Measurements from ENCODE around the gene TMEM9. TPM values are rescaled to one million over a fixed set of nuclear protein-coding genes. Genes with fewer than 3 reads are reported as not detected.

Gene TMEM9
- total RNA-seq (2014; rRNA removed) = 428 and 435 TPM in 2 replicates
- percentile 88 among the genes with signal in this experiment for Bru-seq, nascent RNA
- BruChase-seq, experiment 1, labeled RNA remaining after a 6-hour chase = percentile 86 among the genes with signal in this experiment
- BruChase-seq, experiment 2, labeled RNA remaining after a 2-hour chase = percentile 82 among the genes with signal in this experiment
- long read RNA-seq, transcript TMEM9-202 (6 exons, 1,544 nt) = minor isoform, 24 of 932 reads
- long read RNA-seq, transcript TMEM9-209 (6 exons, 938 nt) = minor isoform, 48 of 932 reads
- long read RNA-seq, transcript TMEM9-204 (6 exons, 1,529 nt) = major isoform, 687 of 932 reads
- long read RNA-seq, transcript TMEM9-201 (5 exons, 1,959 nt) = minor isoform, 54 of 932 reads
- long read RNA-seq, partial matches to known transcripts = 27 of 932 reads
- long read RNA-seq, other reads (novel, unspliced or antisense) = 86 of 932 reads

- peak; percentile 100 for DNase-seq
- Histone ChIP-seq H3K27ac (ENCODE audit: low read length) (peak within 1 kb of the TSS; percentile 1), H3K9me2 (replicated peaks; ENCODE audit: low read length) (no peaks in the 10 kb centered on the region), H3K36me3 (ENCODE audit: low read depth, low read length) (peaks cover 24% of the 10 kb centered on the region), H2AFZ (ENCODE audit: low read length) (peak within 1 kb of the TSS; percentile 77), H3K79me2 (ENCODE audit: low read length) (peaks cover 23% of the 10 kb centered on the region), H3K4me2 (ENCODE audit: low read length) (peak within 1 kb of the TSS; percentile 88), H3K27me3 (ENCODE audit: low read length) (no peaks in the 10 kb centered on the region), H3K4me3 (ENCODE audit: low read length) (peak within 1 kb of the TSS; percentile 72), H3K9me3 (ENCODE audit: low read length) (no peaks in the 10 kb centered on the region), H4K20me1 (ENCODE audit: low read length) (no peaks in the 10 kb centered on the region), H3F3A (ENCODE audit: low read length, unreplicated experiment) (no peaks in the 10 kb centered on the region), H3K4me1 (ENCODE audit: insufficient read depth, low read length) (peaks cover 20% of the 10 kb centered on the region), H3K9ac (ENCODE audit: low read length) (peak within 1 kb of the TSS; percentile 71)
- TF ChIP-seq EZH2phosphoT487 (IDR thresholded peaks at IDR 0.05; ENCODE audit: borderline replicate concordance, low read length) (no peak), CTCF (conservative IDR thresholded peaks at IDR 0.05; ENCODE audit: low read depth, low read length) (no peak)
- ChIA-PET POLR2A (ENCODE audit: unreplicated experiment) (interaction anchor here (0.5 to 1.0 kb wide), 6 partner anchors 12 to 261 kb away, joined by 3 to 14 read pairs (median 4); no protein-coding TSS in a partner anchor), CTCF (interaction anchor here (0.6 to 1.3 kb wide), 6 partner anchors 9 to 532 kb away, joined by 3 to 9 read pairs (median 4); no protein-coding TSS in a partner anchor)
- intact Hi-C loops (cut with micrococcal nuclease) = loop anchor here (1.0 kb wide), 4 partner anchors 16 to 76 kb away; no protein-coding TSS in a partner anchor
- BruUV-seq (replicated peaks) = TSS peak; percentile 100
- ATAC-seq = peak; percentile 95
Measured at GRCh38 chr1:201154389-201155165, at the start of gene TMEM9. TMEM9 (minus strand) TSS chr1:201154474; CDS start chr1:201153923, 551 bp downstream.

DNA sequence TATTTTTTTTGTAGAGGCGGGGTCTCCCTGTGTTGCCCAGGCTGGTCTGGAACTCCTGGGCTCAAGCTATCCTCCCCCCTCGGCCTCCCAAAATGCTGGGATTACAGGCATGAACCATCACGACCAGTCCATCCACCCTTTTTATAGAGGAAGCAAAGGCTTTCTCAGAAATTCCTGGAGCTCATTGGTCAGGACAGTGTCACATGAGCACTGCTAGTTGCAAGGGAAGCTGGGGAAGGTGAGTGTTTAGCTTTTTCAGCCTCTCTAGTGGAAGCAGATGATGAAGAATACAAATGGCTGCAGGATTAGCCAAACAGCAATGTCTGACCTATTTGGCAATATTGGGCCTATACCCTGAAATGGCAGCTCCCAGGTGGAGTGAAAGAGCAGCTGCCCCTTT, 44.3 kb upstream of the TMEM9 start:
- Histone ChIP-seq H2AFZ (ENCODE audit: low read length) (no peak overlapping the region), H3K9ac (ENCODE audit: low read length) (no peak overlapping the region), H3K4me3 (ENCODE audit: low read length) (no peak overlapping the region), H3K36me3 (ENCODE audit: low read depth, low read length) (no peaks in the 10 kb centered on the region), H3F3A (ENCODE audit: low read length, unreplicated experiment) (no peaks in the 10 kb centered on the region), H3K9me3 (ENCODE audit: low read length) (no peaks in the 10 kb centered on the region), H4K20me1 (ENCODE audit: low read length) (no peaks in the 10 kb centered on the region), H3K9me2 (replicated peaks; ENCODE audit: low read length) (no peaks in the 10 kb centered on the region), H3K27me3 (ENCODE audit: low read length) (peaks cover 3% of the 10 kb centered on the region), H3K79me2 (ENCODE audit: low read length) (no peaks in the 10 kb centered on the region), H3K4me1 (ENCODE audit: insufficient read depth, low read length) (no peaks in the 10 kb centered on the region), H3K4me2 (ENCODE audit: low read length) (no peak overlapping the region), H3K27ac (ENCODE audit: low read length) (no peak overlapping the region)
- ATAC-seq (no peak), DNase-seq (no peak)
- no TSS peak for BruUV-seq (replicated peaks)
- intact Hi-C loops (cut with micrococcal nuclease) = no loop called here
- ChIA-PET POLR2A (ENCODE audit: unreplicated experiment) (no interaction called here), CTCF (no interaction called here)
- TF ChIP-seq CTCF (conservative IDR thresholded peaks at IDR 0.05; ENCODE audit: low read depth, low read length) (no peak), EZH2 (IDR thresholded peaks at IDR 0.05; ENCODE audit: low read length, unreplicated experiment) (no peak)
